HG03460 (cell line): ENCODE data around the gene DLGAP1.

Source experiments
- ATAC-seq: cut with Tn5 transposase; IDR thresholded peaks from one replicate; pipeline ENCODE4 v1.9.1; 2021; ENCODE audit not compliant: unreplicated experiment

Gene DLGAP1

GRCh38 chr18:4016391-4017049, 438.6 kb downstream of the DLGAP1 start:
- no peak for ATAC-seq

- ATAC-seq, result no peak
These were observed 447.3 kb downstream of the DLGAP1 start for GRCh38 chr18:4007846-4008245.

GRCh38 chr18:4004183-4004829, 450.8 kb downstream of the DLGAP1 start:
- no peak for ATAC-seq

GRCh38 chr18:3998698-3999333, 456.3 kb downstream of the DLGAP1 start:
- no peak for ATAC-seq

GRCh38 chr18:3995476-3996102, 459.5 kb downstream of the DLGAP1 start:
- peak; percentile 71 for ATAC-seq

GRCh38 chr18:3993941-3994687, 461.0 kb downstream of the DLGAP1 start:
- no peak for ATAC-seq

- ATAC-seq, result no peak
These were observed 469.4 kb downstream of the DLGAP1 start for GRCh38 chr18:3985664-3986063.

GRCh38 chr18:3985020-3985419, 470.1 kb downstream of the DLGAP1 start:
- ATAC-seq, result no peak

GRCh38 chr18:3984163-3984757, 470.8 kb downstream of the DLGAP1 start:
- no peak for ATAC-seq

- no peak for ATAC-seq
These were observed 471.6 kb downstream of the DLGAP1 start for GRCh38 chr18:3983351-3983969.

- no peak for ATAC-seq
These were observed 472.6 kb downstream of the DLGAP1 start for GRCh38 chr18:3982541-3982940.

- no peak for ATAC-seq
These were observed 476.1 kb downstream of the DLGAP1 start for GRCh38 chr18:3979024-3979423.

GRCh38 chr18:3973191-3973850, 481.8 kb downstream of the DLGAP1 start:
- no peak for ATAC-seq

GRCh38 chr18:3972291-3972930, 482.7 kb downstream of the DLGAP1 start:
- no peak for ATAC-seq

GRCh38 chr18:3970929-3971328, 484.2 kb downstream of the DLGAP1 start:
- no peak for ATAC-seq

GRCh38 chr18:3967359-3968180, 487.5 kb downstream of the DLGAP1 start:
- no peak for ATAC-seq

- ATAC-seq, result no peak
These were observed 488.3 kb downstream of the DLGAP1 start for GRCh38 chr18:3966642-3967358.

- ATAC-seq, result no peak
These were observed 488.9 kb downstream of the DLGAP1 start for GRCh38 chr18:3966246-3966641.
